Esophagus muscularis mucosa (tissue), 4 donors: ENCODE measurements around the gene PELI2. TPM values are rescaled to one million over a fixed set of nuclear protein-coding genes. Genes with fewer than 3 reads are reported as not detected.

Experiments used
- DNase-seq: peaks from one replicate; pipeline ENCODE4 v3.0.0-alpha.2; 2017; ENCODE audit errors: extremely low spot score
- H3K27ac ChIP-seq, 4 donors: fragments of 200-600 bp; sonication (generic); replicated peaks in 1 of 4; 1 replicate in 3 of 4; 2 replicates in 1 of 4; pipeline ENCODE4 v1.5.1; 2016 to 2019; ENCODE audit warnings: mild to moderate bottlenecking in 1 of 4
- H3K27me3 ChIP-seq, 4 donors: fragments of 200-600 bp; sonication (generic); one replicate each; pipeline versions ENCODE4 v1.5.1 to v1.6.0; 2016 to 2019
- H3K36me3 ChIP-seq, 4 donors: fragments of 200-600 bp; sonication (generic); one replicate each; pipeline ENCODE4 v1.5.1; 2016 to 2019
- H3K4me1 ChIP-seq, 4 donors: fragments of 200-600 bp; sonication (generic); one replicate each; pipeline ENCODE4 v1.5.1; 2016 to 2019
- H3K4me3 ChIP-seq, 4 donors: fragments of 200-600 bp; sonication (generic); 1 replicate in 2 of 4; 2 replicates in 2 of 4; pipeline ENCODE4 v1.5.1; 2016 to 2019; ENCODE audit warnings: mild to moderate bottlenecking in 4 of 4, moderate library complexity in 1 of 4
- H3K9me3 ChIP-seq, 4 donors: fragments of 200-600 bp; sonication (generic); 1 replicate in 3 of 4; 2 replicates in 1 of 4; pipeline ENCODE4 v1.5.1; 2016 to 2019
- CTCF ChIP-seq, 3 experiments: fragments of 200-600 bp in 2 of 3; fragments of 450-650 bp in 1 of 3; sonication (generic) in 2 of 3; IDR thresholded peaks; one replicate each; pipeline ENCODE4 v1.5.1; 2017 to 2019; ENCODE audit warnings: antibody characterized with exemption in 3 of 3, mild to moderate bottlenecking in 2 of 3, moderate library complexity in 1 of 3
- EP300 ChIP-seq: sonication (generic); formaldehyde crosslinking; IDR thresholded peaks from one replicate; pipeline ENCODE4 v1.6.1; 2017; ENCODE audit warnings: antibody characterized with exemption
- POLR2A ChIP-seq: fragments of 450-650 bp; IDR thresholded peaks from one replicate; pipeline ENCODE4 v1.6.1; 2017; ENCODE audit warnings: antibody characterized with exemption, moderate library complexity, mild to moderate bottlenecking, low read depth
- POLR2AphosphoS5 ChIP-seq, 2 donors: sonication (generic); formaldehyde crosslinking; IDR thresholded peaks; one replicate each; pipeline ENCODE4 v1.6.1; 2017; ENCODE audit warnings: antibody characterized with exemption in 2 of 2
- WGBS: methylation state at CpG from one replicate; pipeline ENCODE4 v1.1.5; 2018; 5-methylcytosine and 5-hydroxymethylcytosine counted together
- intact Hi-C: fragments of 100-400 bp; cut with DNase I; formaldehyde crosslinking; loops from one replicate; pipeline ENCODE4 v1.15.1; 2023
- total RNA-seq, 4 donors: library from RNA; depleted of rRNA; stranded (reverse); fragments of >200 nt; gene quantifications; one replicate each; pipeline versions ENCODE4 v1.1.0 to v1.2.1, GENCODE V29; 2016

Gene PELI2
- total RNA-seq, 4 donors from 2014 or later, result 10.6 to 16.3 (median 14.1) TPM

- H3K4me1 ChIP-seq, result peaks cover 32 to 59% (median 53%) of the 10 kb centered on the region in 4 donors
- DNase-seq, result no peak
- H3K27me3 ChIP-seq, result no peaks in the 10 kb centered on the region
- H3K4me3 ChIP-seq, result no peak overlapping the region
- no peaks in the 10 kb centered on the region for H3K9me3 ChIP-seq
- WGBS, result 37% methylated on average over 5 of the region's 5 CpGs
- TF ChIP-seq POLR2AphosphoS5 (IDR thresholded peaks at IDR 0.05) (no peak), POLR2A (no peak), CTCF (IDR thresholded peaks at IDR 0.05) (no peak), EP300 (no peak)
- intact Hi-C loops, result no loop called here
- no peak overlapping the region for H3K27ac ChIP-seq
- no peaks in the 10 kb centered on the region for H3K36me3 ChIP-seq
Observed at GRCh38 chr14:56216626-56217379, 98.6 kb downstream of the PELI2 start.

GRCh38 chr14:56217380-56218045 lies 99.3 kb downstream of the PELI2 start:
- Histone ChIP-seq H3K27ac (no peak overlapping the region), H3K27me3 (no peaks in the 10 kb centered on the region), H3K9me3 (no peaks in the 10 kb centered on the region), H3K4me1 (peaks cover 32 to 61% (median 54%) of the 10 kb centered on the region in 4 donors), H3K36me3 (no peaks in the 10 kb centered on the region), H3K4me3 (no peak overlapping the region)
- no peak for TF ChIP-seq CTCF (IDR thresholded peaks at IDR 0.05)
- TF ChIP-seq POLR2A, result no peak
- TF ChIP-seq POLR2AphosphoS5 (IDR thresholded peaks at IDR 0.05), result no peak
- TF ChIP-seq EP300, result no peak
- intact Hi-C loops, result no loop called here
- no peak for DNase-seq
- WGBS, result 71% methylated on average over 5 of the region's 7 CpGs

- 63% methylated on average over 7 of the region's 7 CpGs for WGBS
- Histone ChIP-seq H3K27ac (no peak overlapping the region), H3K36me3 (no peaks in the 10 kb centered on the region), H3K4me3 (no peak overlapping the region), H3K4me1 (peaks cover 32 to 74% (median 58%) of the 10 kb centered on the region in 4 donors), H3K27me3 (no peaks in the 10 kb centered on the region), H3K9me3 (no peaks in the 10 kb centered on the region)
- TF ChIP-seq CTCF (IDR thresholded peaks at IDR 0.05), result no peak
- TF ChIP-seq POLR2AphosphoS5 (IDR thresholded peaks at IDR 0.05), result no peak
- no peak for TF ChIP-seq EP300
- TF ChIP-seq POLR2A, result no peak
- DNase-seq, result no peak
- intact Hi-C loops, result no loop called here
Observed at GRCh38 chr14:56219666-56220413, 101.6 kb downstream of the PELI2 start.

GRCh38 chr14:56221382-56222128 lies 103.3 kb downstream of the PELI2 start:
- H3K36me3 ChIP-seq, result no peaks in the 10 kb centered on the region
- no peak for TF ChIP-seq CTCF (IDR thresholded peaks at IDR 0.05)
- no peak for TF ChIP-seq EP300
- no peak for TF ChIP-seq POLR2A
- TF ChIP-seq POLR2AphosphoS5 (IDR thresholded peaks at IDR 0.05), result no peak
- no peaks in the 10 kb centered on the region for H3K27me3 ChIP-seq
- peaks cover 28 to 64% (median 47%) of the 10 kb centered on the region in 4 donors for H3K4me1 ChIP-seq
- intact Hi-C loops, result no loop called here
- no peak overlapping the region for H3K4me3 ChIP-seq
- no peak overlapping the region for H3K27ac ChIP-seq
- 76% methylated on average over 7 of the region's 7 CpGs for WGBS
- H3K9me3 ChIP-seq, result no peaks in the 10 kb centered on the region
- no peak for DNase-seq
